Endothelial cell of umbilical vein (primary cell): Measurements from ENCODE around the gene THSD4. TPM values are rescaled to one million over a fixed set of nuclear protein-coding genes. Genes with fewer than 3 reads are reported as not detected.

Experiments
- BruUV-seq: library from RNA; stranded (reverse); fragments of 400-500 nt; replicated peaks from 2 replicates; lab custom pipeline; 2021; lab: Mats Ljungman, UMichigan
- CTCF ChIA-PET: fragments of 300-600, 350-600 bp; sonication (Branson Sonifier 250); formaldehyde crosslinking; loops from one replicate; lab custom pipeline; 2021; ENCODE audit warnings: antibody characterized with exemption, inconsistent platforms; lab: Charles Lee
- POLR2A ChIA-PET: fragments of 300-600, 350-600 bp; sonication (Branson Sonifier 250); formaldehyde crosslinking; loops from one replicate; lab custom pipeline; 2021; ENCODE audit warnings: antibody characterized with exemption, inconsistent platforms; lab: Charles Lee
- DNase-seq: peaks from one replicate; pipeline ENCODE4 v3.0.0-alpha.2; 2011; ENCODE audit warnings: low read depth, low spot score
- FAIRE-seq: peaks from 2 replicates; lab custom pipeline; 2011; peaks lifted over from hg19 to GRCh38; lab: Jason Lieb, UNC
- H2AFZ ChIP-seq: 2 replicates; pipeline ENCODE4 v1.6.0; 2012; ENCODE audit warnings: low read depth, low read length, control low read depth, inconsistent platforms
- H3K27ac ChIP-seq: 2 replicates; pipeline ENCODE4 v1.5.1; 2011; ENCODE audit warnings: low read depth, mild to moderate bottlenecking, control low read depth, low read length, moderate library complexity; ENCODE audit not compliant: insufficient read depth
- H3K27me3 ChIP-seq, 2 experiments: 2 replicates each; pipeline versions ENCODE4 v1.6.0 to v1.6.1; 2011; ENCODE audit warnings: low read length in 2 of 2, mixed read lengths in 1 of 2; ENCODE audit not compliant: control insufficient read depth in 2 of 2, insufficient read depth in 2 of 2
- H3K36me3 ChIP-seq, 2 experiments: 2 replicates in 1 of 2; 3 replicates in 1 of 2; pipeline ENCODE4 v1.5.1; 2011; ENCODE audit warnings: low read length in 2 of 2, mild to moderate bottlenecking in 1 of 2, moderate library complexity in 1 of 2; ENCODE audit not compliant: control insufficient read depth in 2 of 2, insufficient read depth in 2 of 2; ENCODE audit errors: extremely low read depth in 1 of 2
- H3K4me1 ChIP-seq: 3 replicates; pipeline ENCODE4 v1.5.1; 2011; ENCODE audit warnings: mild to moderate bottlenecking, low read length; ENCODE audit not compliant: control insufficient read depth, insufficient read depth; ENCODE audit errors: extremely low read depth
- H3K4me2 ChIP-seq: 2 replicates; pipeline ENCODE4 v1.6.1; 2011; ENCODE audit warnings: low read length, control low read depth, mixed read lengths; ENCODE audit not compliant: insufficient read depth
- H3K4me3 ChIP-seq, 3 experiments: fragments of 200-600 bp in 1 of 3; sonication (generic), shearing (Covaris generic) in 1 of 3; replicated peaks in 1 of 3; 2 replicates each; pipeline ENCODE4 v1.5.1; 2011 to 2016; ENCODE audit warnings: control low read depth in 3 of 3, low read length in 3 of 3, mild to moderate bottlenecking in 2 of 3, inconsistent platforms in 1 of 3, low read depth in 1 of 3, moderate library complexity in 1 of 3; ENCODE audit not compliant: insufficient read depth in 1 of 3
- H3K79me2 ChIP-seq: 2 replicates; pipeline ENCODE4 v1.6.0; 2012; ENCODE audit warnings: low read length, inconsistent platforms; ENCODE audit not compliant: control insufficient read depth, insufficient read depth
- H3K9ac ChIP-seq: replicated peaks from 2 replicates; pipeline ENCODE3; 2011; ENCODE audit warnings: low read length, control low read depth; ENCODE audit not compliant: insufficient read depth; ENCODE audit errors: extremely low read depth
- H3K9me1 ChIP-seq: replicated peaks from 3 replicates; pipeline ENCODE4 v1.6.0; 2011; ENCODE audit warnings: mild to moderate bottlenecking, low read length; ENCODE audit not compliant: control insufficient read depth, insufficient read depth; ENCODE audit errors: extremely low read depth
- H3K9me3 ChIP-seq: replicated peaks from 2 replicates; pipeline ENCODE4 v1.5.1; 2012; ENCODE audit warnings: low read length, inconsistent platforms; ENCODE audit not compliant: control insufficient read depth, insufficient read depth
- H4K20me1 ChIP-seq: replicated peaks from 2 replicates; pipeline ENCODE3; 2011; ENCODE audit warnings: mild to moderate bottlenecking, low read length; ENCODE audit not compliant: control insufficient read depth, insufficient read depth; ENCODE audit errors: extremely low read depth
- EZH2 ChIP-seq: IDR thresholded peaks from 2 replicates; pipeline ENCODE4 v1.6.1; 2012; ENCODE audit warnings: borderline replicate concordance, low read depth, mild to moderate bottlenecking, moderate library complexity, low read length, inconsistent platforms; ENCODE audit not compliant: severe bottlenecking
- FOS ChIP-seq: IDR thresholded peaks from 2 replicates; pipeline ENCODE4 v1.6.1; 2011; ENCODE audit warnings: mild to moderate bottlenecking, low read length, moderate library complexity, borderline replicate concordance; ENCODE audit not compliant: insufficient read depth
- GATA2 ChIP-seq: IDR thresholded peaks from 2 replicates; pipeline ENCODE4 v1.7.0; 2011; ENCODE audit warnings: low read depth, mild to moderate bottlenecking, moderate library complexity, mixed read lengths, low read length; ENCODE audit not compliant: insufficient read length, insufficient read depth
- JUN ChIP-seq: IDR thresholded peaks from 2 replicates; pipeline ENCODE4 v1.6.1; 2011; ENCODE audit warnings: borderline replicate concordance, low read depth; ENCODE audit not compliant: insufficient read length, insufficient read depth
- MYC ChIP-seq: IDR thresholded peaks from one replicate; pipeline ENCODE4 v1.6.1; 2011; ENCODE audit warnings: mild to moderate bottlenecking, low read depth, low read length
- POLR2A ChIP-seq: IDR thresholded peaks from 2 replicates; pipeline ENCODE4 v1.6.1; 2012; ENCODE audit warnings: low read depth, mild to moderate bottlenecking, control low read depth, low read length
- POLR2AphosphoS5 ChIP-seq: IDR thresholded peaks from 2 replicates; pipeline ENCODE4 v1.6.1; 2012; ENCODE audit warnings: low read depth, mild to moderate bottlenecking, control low read depth, low read length, moderate library complexity; ENCODE audit not compliant: insufficient read depth
- dilution Hi-C: fragments of 300-500 bp; cut with MboI; formaldehyde crosslinking; loops from one replicate; pipeline ENCODE4 v1.15.0; 2019; ENCODE audit warnings: low sequenced_read_pairs; ENCODE audit not compliant: extremely low pct_ligation_motif_present
- intact Hi-C: fragments of 100-400 bp; cut with micrococcal nuclease; formaldehyde crosslinking; loops from one replicate; pipeline ENCODE4 v1.10.0; 2022
- polyA plus RNA-seq, 4 experiments: library from polyadenylated mRNA; depleted of rRNA in 3 of 4; stranded (reverse) in 3 of 4; unstranded in 1 of 4; fragments of >200 nt; gene quantifications; 2 replicates each; pipeline versions ENCODE4 v1.2.1 to v1.2.3, GENCODE V29; 2011 to 2012; ENCODE audit warnings: missing spikeins in 1 of 4
- total RNA-seq: library from RNA; stranded (reverse); gene quantifications from 2 replicates; pipeline ENCODE4 v1.2.3, GENCODE V29; 2021
- TF ChIP-seq, protein P1 (sequence below): IDR thresholded peaks from 2 replicates; pipeline ENCODE4 v1.6.1; 2011; ENCODE audit not compliant: insufficient read depth, insufficient read length
- TF ChIP-seq, protein P2 (sequence below), 2 donors: IDR thresholded peaks; 1 replicate in 1 of 2; 2 replicates in 1 of 2; pipeline ENCODE4 v1.5.1; 2011; ENCODE audit warnings: low read length in 2 of 2, mild to moderate bottlenecking in 2 of 2, moderate library complexity in 2 of 2, control low read depth in 1 of 2, inconsistent platforms in 1 of 2, low read depth in 1 of 2; ENCODE audit not compliant: insufficient read depth in 1 of 2; ENCODE audit errors: extremely low read depth in 1 of 2

The THSD4 gene
- total and polyA plus RNA-seq, 2 donors (not counting 3 experiments of a cell fraction or from before 2014, with no cell fraction given) = 9.9 to 25.4 TPM

DNA sequence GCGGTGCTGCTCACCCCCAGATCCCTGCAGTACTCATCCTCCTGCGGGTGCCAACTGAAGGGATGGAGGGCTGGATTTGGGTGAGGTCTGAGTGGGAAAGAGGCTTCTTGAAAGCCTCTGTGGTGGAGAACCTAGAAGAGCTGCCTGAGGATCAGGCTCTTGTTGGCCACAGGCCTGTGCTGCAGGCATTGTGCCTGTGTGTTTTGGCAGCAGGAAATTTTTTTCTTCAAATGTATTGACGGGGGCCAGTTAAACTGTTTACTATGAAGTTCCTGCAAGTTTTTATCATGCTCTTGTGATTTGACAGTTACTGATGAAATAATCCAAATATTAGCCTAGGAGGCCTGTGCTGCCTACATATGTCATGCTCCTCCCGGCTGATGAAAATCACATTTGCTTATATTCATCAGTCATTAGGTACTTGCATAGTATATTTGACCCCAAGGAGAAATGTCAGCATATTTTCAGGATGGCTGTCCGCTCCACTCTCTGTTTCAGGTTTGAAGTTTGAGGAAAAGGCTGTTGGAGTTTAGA, 103.1 kb downstream of the THSD4 start:
- H3K4me1 ChIP-seq = no peaks in the 10 kb centered on the region
- no peaks in the 10 kb centered on the region for H4K20me1 ChIP-seq
- no peaks in the 10 kb centered on the region for H3K27me3 ChIP-seq
- no peak overlapping the region for H2AFZ ChIP-seq
- ChIA-PET POLR2A (no interaction called here), CTCF (no interaction called here)
- no peaks in the 10 kb centered on the region for H3K9me3 ChIP-seq
- intact Hi-C loops = no loop called here
- no peak overlapping the region for H3K4me2 ChIP-seq
- no peak overlapping the region for H3K4me3 ChIP-seq
- FAIRE-seq (no peak), DNase-seq (no peak)
- no peak overlapping the region for H3K9ac ChIP-seq
- no TSS peak for BruUV-seq
- TF ChIP-seq, protein P1, sequence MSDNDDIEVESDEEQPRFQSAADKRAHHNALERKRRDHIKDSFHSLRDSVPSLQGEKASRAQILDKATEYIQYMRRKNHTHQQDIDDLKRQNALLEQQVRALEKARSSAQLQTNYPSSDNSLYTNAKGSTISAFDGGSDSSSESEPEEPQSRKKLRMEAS = no peak
- TF ChIP-seq JUN = no peak
- TF ChIP-seq EZH2 = no peak
- TF ChIP-seq POLR2AphosphoS5 = no peak
- TF ChIP-seq, protein P2, sequence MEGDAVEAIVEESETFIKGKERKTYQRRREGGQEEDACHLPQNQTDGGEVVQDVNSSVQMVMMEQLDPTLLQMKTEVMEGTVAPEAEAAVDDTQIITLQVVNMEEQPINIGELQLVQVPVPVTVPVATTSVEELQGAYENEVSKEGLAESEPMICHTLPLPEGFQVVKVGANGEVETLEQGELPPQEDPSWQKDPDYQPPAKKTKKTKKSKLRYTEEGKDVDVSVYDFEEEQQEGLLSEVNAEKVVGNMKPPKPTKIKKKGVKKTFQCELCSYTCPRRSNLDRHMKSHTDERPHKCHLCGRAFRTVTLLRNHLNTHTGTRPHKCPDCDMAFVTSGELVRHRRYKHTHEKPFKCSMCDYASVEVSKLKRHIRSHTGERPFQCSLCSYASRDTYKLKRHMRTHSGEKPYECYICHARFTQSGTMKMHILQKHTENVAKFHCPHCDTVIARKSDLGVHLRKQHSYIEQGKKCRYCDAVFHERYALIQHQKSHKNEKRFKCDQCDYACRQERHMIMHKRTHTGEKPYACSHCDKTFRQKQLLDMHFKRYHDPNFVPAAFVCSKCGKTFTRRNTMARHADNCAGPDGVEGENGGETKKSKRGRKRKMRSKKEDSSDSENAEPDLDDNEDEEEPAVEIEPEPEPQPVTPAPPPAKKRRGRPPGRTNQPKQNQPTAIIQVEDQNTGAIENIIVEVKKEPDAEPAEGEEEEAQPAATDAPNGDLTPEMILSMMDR (IDR thresholded peaks at IDR 0.05; ENCODE audit: extremely low read depth in 1 of 2, insufficient read depth in 1 of 2, low read depth in 1 of 2, low read length in 2 of 2) = no peak
- no peak for TF ChIP-seq MYC
- no peak for TF ChIP-seq GATA2
- no peak for TF ChIP-seq FOS
- no peak for TF ChIP-seq POLR2A
- no peaks in the 10 kb centered on the region for H3K36me3 ChIP-seq
- H3K9me1 ChIP-seq = no peaks in the 10 kb centered on the region
- H3K79me2 ChIP-seq = no peaks in the 10 kb centered on the region
- no peak overlapping the region for H3K27ac ChIP-seq
- dilution Hi-C loops = no loop called here
